ENCODE measurements around the gene CRY2. TPM values are rescaled to one million over a fixed set of nuclear protein-coding genes. Genes with fewer than 3 reads are reported as not detected.
"Not testable (repeated sequence)": the region's sequence is repeated elsewhere in the genome, so short reads cannot be mapped to it uniquely, and the experiment has no call there.

The CRY2 gene
- total and polyA plus RNA-seq, 10 donors: 5.6 to 39.2 (median 32.6) TPM

DNA sequence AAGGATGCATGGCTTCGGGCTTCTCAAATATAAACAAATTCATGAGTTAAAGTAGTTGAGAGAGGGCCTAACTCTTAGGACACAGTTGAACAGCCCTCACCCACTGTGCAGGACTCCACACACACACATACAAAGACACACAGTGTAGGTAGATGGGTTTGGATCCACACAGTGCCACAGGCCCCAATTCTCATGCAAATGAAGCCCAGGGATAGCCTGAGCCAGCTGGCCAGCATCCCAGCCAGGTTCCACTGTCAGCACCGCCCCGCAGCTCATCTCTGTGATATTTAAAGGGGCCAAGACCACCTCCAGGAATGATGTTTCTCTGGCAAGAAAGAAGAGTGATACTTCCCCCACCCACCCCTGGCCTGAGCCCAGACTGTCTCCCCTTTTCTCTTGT lies 30.7 kb upstream of the CRY2 start:
- DNase-seq: peak; percentile 63
- peaks cover 0 to 13% (median 7%) of the 10 kb centered on the region in 6 donors for H3K36me3 ChIP-seq
- intact Hi-C loops (cut with DNase I; ENCODE audit: low total_unique reads): no loop called here
- no peaks in the 10 kb centered on the region for H3K9me3 ChIP-seq
- peaks cover 0 to 29% (median 10%) of the 10 kb centered on the region in 6 donors for H3K4me1 ChIP-seq
- WGBS, 5 donors: 75 to 87% (median 82%) methylated on average over 3 of the region's 3 CpGs
- TF ChIP-seq POLR2A (IDR thresholded peaks at IDR 0.05): no peak
- no peak for TF ChIP-seq POLR2AphosphoS5 (IDR thresholded peaks at IDR 0.05)
- TF ChIP-seq, protein P1, sequence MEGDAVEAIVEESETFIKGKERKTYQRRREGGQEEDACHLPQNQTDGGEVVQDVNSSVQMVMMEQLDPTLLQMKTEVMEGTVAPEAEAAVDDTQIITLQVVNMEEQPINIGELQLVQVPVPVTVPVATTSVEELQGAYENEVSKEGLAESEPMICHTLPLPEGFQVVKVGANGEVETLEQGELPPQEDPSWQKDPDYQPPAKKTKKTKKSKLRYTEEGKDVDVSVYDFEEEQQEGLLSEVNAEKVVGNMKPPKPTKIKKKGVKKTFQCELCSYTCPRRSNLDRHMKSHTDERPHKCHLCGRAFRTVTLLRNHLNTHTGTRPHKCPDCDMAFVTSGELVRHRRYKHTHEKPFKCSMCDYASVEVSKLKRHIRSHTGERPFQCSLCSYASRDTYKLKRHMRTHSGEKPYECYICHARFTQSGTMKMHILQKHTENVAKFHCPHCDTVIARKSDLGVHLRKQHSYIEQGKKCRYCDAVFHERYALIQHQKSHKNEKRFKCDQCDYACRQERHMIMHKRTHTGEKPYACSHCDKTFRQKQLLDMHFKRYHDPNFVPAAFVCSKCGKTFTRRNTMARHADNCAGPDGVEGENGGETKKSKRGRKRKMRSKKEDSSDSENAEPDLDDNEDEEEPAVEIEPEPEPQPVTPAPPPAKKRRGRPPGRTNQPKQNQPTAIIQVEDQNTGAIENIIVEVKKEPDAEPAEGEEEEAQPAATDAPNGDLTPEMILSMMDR (IDR thresholded peaks at IDR 0.05 in 8 of 11, conservative IDR thresholded peaks at IDR 0.05 in 3 of 11): no peak
- peak overlapping the region in 3 of 8 donors; percentile 38 to 54 (median 38) for H3K27ac ChIP-seq
- no peak overlapping the region for H3K4me3 ChIP-seq
- H3K27me3 ChIP-seq (replicated peaks in 1 of 7): no peaks in the 10 kb centered on the region

DNA sequence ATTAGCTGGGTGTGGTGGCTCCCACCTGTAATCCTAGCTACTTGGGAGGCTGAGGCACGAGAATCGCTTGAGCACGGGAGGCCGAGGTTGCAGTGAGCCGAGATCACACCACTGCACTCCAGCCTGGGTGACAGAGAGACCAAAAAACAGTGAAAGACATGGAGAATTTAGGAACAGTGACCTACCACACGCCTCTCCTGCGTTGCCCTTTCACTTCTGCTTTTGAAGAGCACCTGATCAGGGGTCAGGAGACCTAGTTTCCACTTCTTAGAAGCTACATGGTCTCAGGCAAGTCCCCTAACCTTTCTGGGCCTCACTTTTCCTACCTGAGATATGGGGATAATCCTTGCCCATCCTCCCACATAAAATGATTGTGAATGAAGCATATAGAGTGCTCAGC lies 30.1 kb upstream of the CRY2 start:
- Histone ChIP-seq H3K9me3 (no peaks in the 10 kb centered on the region), H3K4me1 (peaks cover 0 to 29% (median 10%) of the 10 kb centered on the region in 6 donors), H3K27me3 (replicated peaks in 1 of 7) (no peaks in the 10 kb centered on the region), H3K4me3 (no peak overlapping the region), H3K36me3 (peaks cover 0 to 8% (median 2%) of the 10 kb centered on the region in 6 donors), H3K27ac (peak overlapping the region in 5 of 8 donors; percentile 38 to 54 (median 39))
- intact Hi-C loops (cut with DNase I; ENCODE audit: low total_unique reads): no loop called here
- 83 to 89% (median 87%) methylated on average over 7 of the region's 7 CpGs for WGBS, 5 donors
- TF ChIP-seq POLR2A (IDR thresholded peaks at IDR 0.05) (no peak), POLR2AphosphoS5 (IDR thresholded peaks at IDR 0.05) (no peak)
- TF ChIP-seq, protein P1 (IDR thresholded peaks at IDR 0.05 in 8 of 11, conservative IDR thresholded peaks at IDR 0.05 in 3 of 11): no peak
- DNase-seq: peak; percentile 58

DNA sequence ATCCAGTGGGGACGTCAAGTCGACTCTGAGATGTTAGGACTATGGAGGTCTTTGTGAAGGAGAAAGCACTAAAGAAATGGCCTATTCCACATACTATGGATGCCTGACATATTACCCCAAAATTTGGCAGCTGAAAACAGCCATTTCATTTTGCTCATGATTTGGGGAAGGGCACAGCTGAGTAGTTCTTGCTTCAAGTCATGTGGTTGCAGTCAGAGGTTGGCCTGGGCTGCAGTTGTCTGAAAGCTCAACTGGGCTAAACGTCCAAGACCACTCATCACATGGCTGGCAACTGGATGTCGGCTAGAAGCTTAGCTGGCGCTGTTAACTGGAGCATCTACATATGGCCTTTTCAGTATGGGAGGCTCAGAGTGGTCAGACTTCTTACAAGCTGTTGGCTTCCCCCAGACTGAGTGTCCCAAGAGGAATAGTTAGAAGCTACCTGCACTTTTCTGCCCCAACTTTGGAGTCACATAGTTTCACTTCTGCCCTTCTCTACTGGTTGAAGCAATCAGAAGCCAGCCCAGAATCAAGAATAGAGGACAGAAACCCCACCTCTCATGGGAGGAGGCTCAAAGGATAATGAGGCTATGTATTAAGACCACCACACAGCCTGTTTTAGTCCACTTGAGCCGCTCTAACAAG lies 28.2 kb upstream of the CRY2 start:
- no peaks in the 10 kb centered on the region for H3K36me3 ChIP-seq
- peak overlapping the region in 2 of 8 donors; percentile 18 to 26 for H3K27ac ChIP-seq
- no peak overlapping the region for H3K4me3 ChIP-seq
- H3K4me1 ChIP-seq: peaks cover 0 to 29% (median 10%) of the 10 kb centered on the region in 6 donors
- TF ChIP-seq, protein P1 (IDR thresholded peaks at IDR 0.05 in 8 of 11, conservative IDR thresholded peaks at IDR 0.05 in 3 of 11): no peak
- TF ChIP-seq POLR2A (IDR thresholded peaks at IDR 0.05): no peak
- no peak for TF ChIP-seq POLR2AphosphoS5 (IDR thresholded peaks at IDR 0.05)
- DNase-seq: no peak
- H3K27me3 ChIP-seq (replicated peaks in 1 of 7): no peaks in the 10 kb centered on the region
- intact Hi-C loops (cut with DNase I; ENCODE audit: low total_unique reads): no loop called here
- no peaks in the 10 kb centered on the region for H3K9me3 ChIP-seq
- 80 to 91% (median 86%) methylated on average over 6 of the region's 6 CpGs for WGBS, 5 donors

DNA sequence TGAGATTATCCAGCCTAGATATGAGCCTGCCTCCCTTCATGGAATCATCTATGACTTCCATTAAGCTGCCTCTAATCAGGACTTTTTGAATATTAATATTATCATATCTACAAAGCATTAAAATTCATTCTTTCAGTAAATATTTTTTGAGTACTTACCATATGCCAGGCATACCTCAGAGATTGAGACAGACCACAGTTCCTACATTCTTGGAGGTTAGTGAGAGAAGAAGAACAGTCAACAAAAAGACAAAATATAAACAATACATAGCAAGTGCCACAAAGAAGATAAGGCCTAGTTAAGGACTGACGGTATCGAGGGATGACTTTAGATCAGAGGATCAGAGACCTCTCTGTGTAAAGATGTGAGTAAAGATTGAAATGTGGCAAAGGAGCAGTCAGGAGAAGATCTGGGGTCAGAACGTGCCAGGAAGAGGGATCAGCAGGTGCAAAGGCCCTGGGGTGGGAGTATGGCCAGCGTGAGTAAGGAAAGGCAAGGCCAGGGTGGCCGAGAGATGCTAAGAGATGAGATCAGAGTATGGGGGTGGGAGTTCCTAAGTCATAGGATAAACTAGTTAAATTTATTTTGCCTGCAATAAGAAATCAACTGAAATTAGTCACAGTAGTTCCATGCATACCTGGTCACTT lies 26.9 kb upstream of the CRY2 start:
- no peaks in the 10 kb centered on the region for H3K36me3 ChIP-seq
- no peak overlapping the region for H3K27ac ChIP-seq
- H3K9me3 ChIP-seq: no peaks in the 10 kb centered on the region
- intact Hi-C loops (cut with DNase I; ENCODE audit: low total_unique reads): no loop called here
- TF ChIP-seq POLR2AphosphoS5 (IDR thresholded peaks at IDR 0.05) (no peak), POLR2A (IDR thresholded peaks at IDR 0.05) (no peak)
- TF ChIP-seq, protein P1 (IDR thresholded peaks at IDR 0.05 in 8 of 11, conservative IDR thresholded peaks at IDR 0.05 in 3 of 11): no peak
- no peak for DNase-seq
- 87 to 94% (median 93%) methylated on average over 5 of the region's 5 CpGs for WGBS, 5 donors
- no peaks in the 10 kb centered on the region for H3K27me3 ChIP-seq (replicated peaks in 1 of 7)
- H3K4me1 ChIP-seq: peaks cover 0 to 29% (median 10%) of the 10 kb centered on the region in 6 donors
- H3K4me3 ChIP-seq: no peak overlapping the region

DNA sequence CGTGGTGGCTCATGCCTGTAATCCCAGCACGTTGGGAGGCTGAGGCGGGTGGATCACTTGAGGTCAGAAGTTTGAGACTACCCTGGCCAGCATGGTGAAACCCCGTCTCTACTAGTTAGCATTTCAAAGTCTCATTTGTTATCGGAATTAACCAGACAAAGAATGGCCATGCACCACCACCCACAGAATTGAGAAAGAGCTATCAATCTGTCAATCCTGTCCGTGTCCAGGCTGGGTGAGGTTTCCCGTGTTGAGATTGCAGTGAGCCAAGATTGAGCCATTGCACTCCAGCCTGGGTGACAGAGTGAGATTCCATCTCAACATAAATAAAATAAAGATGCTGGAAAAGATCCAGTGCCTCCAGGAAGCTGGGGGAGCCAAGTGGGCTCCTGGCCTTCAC lies 20.8 kb upstream of the CRY2 start:
- H3K4me1 ChIP-seq; H3K27ac ChIP-seq; H3K4me3 ChIP-seq; DNase-seq; H3K36me3 ChIP-seq; H3K9me3 ChIP-seq; intact Hi-C loops (cut with DNase I; ENCODE audit: low total_unique reads): not testable (repeated sequence)
- peaks cover 0 to 20% (median 0%) of the 10 kb centered on the region in 7 donors for H3K27me3 ChIP-seq (replicated peaks in 1 of 7)
- WGBS, 5 donors: 35 to 58% (median 40%) methylated on average over 7 of the region's 7 CpGs

Data from spleen (tissue), 11 donors.